HepG2 (cell line): ENCODE data around the gene CAPS. TPM values are rescaled to one million over a fixed set of nuclear protein-coding genes. Genes with fewer than 3 reads are reported as not detected.

Experiments
- GTF2F1 ChIP-seq: fragments of 150-350 bp; IDR thresholded peaks from 2 replicates; pipeline ENCODE4 v1.6.1; 2014; ENCODE audit warnings: low read length
- HNRNPK ChIP-seq: fragments of 200-400 bp; formaldehyde crosslinking; IDR thresholded peaks from 2 replicates; pipeline ENCODE4 v1.6.1; 2018; ENCODE audit warnings: low read length, low read depth, moderate library complexity, mild to moderate bottlenecking; ENCODE audit not compliant: poor library complexity, severe bottlenecking
- IKZF1 ChIP-seq: fragments of 450-650 bp; IDR thresholded peaks from 2 replicates; pipeline ENCODE4 v1.7.1; 2016
- IRF2 ChIP-seq: IDR thresholded peaks from 2 replicates; pipeline ENCODE4 v1.6.1; 2018; ENCODE audit warnings: missing genetic modification reagents, missing compliant biosample characterization
- NR2F2 ChIP-seq: IDR thresholded peaks from 2 replicates; pipeline ENCODE4 v1.6.1; 2012; ENCODE audit warnings: low read depth, inconsistent platforms, borderline replicate concordance
- SRSF4 ChIP-seq: fragments of 200-400 bp; formaldehyde crosslinking; IDR thresholded peaks from one replicate; pipeline ENCODE4 v1.6.1; 2018; ENCODE audit warnings: mild to moderate bottlenecking, low read depth, low read length, moderate library complexity; ENCODE audit not compliant: poor library complexity, severe bottlenecking
- ZNF24 ChIP-seq: fragments of 450-650 bp; IDR thresholded peaks from 2 replicates; pipeline ENCODE4 v1.6.1; 2017; ENCODE audit warnings: antibody characterized with exemption, mild to moderate bottlenecking
- ZNF572 ChIP-seq: sonication (generic); formaldehyde crosslinking; IDR thresholded peaks from 2 replicates; pipeline ENCODE4 v1.5.1; 2020; ENCODE audit warnings: mild to moderate bottlenecking, missing genetic modification reagents
- ZNF678 ChIP-seq: sonication (generic); formaldehyde crosslinking; IDR thresholded peaks from 2 replicates; pipeline ENCODE4 v1.4.0; 2020; ENCODE audit warnings: mild to moderate bottlenecking, missing genetic modification reagents
- polyA plus RNA-seq, 8 experiments: library from polyadenylated mRNA; depleted of rRNA in 3 of 8; stranded (reverse) in 7 of 8; unstranded in 1 of 8; fragments of >200 nt; fragmentation: Illumina TruSeq in 4 of 8; extraction: Trizol in 4 of 8; gene quantifications; 2 replicates each; pipeline versions ENCODE4 v1.2.1 to v1.2.3, GENCODE V29; 2011 to 2016; ENCODE audit warnings: low read depth in 4 of 8, missing spikeins in 1 of 8, mixed read lengths in 1 of 8; ENCODE audit not compliant: insufficient read depth in 1 of 8
- total RNA-seq, 5 experiments: library from RNA; depleted of rRNA; stranded (reverse); fragments of >200 nt; fragmentation: Illumina TruSeq; extraction: Trizol; gene quantifications; 2 replicates each; pipeline ENCODE4 v1.2.3, GENCODE V29; 2016; ENCODE audit warnings: low read depth in 1 of 5
- TF ChIP-seq, protein P1 (sequence below): sonication (generic); formaldehyde crosslinking; IDR thresholded peaks from 2 replicates; pipeline ENCODE4 v1.4.0; 2020; ENCODE audit warnings: missing genetic modification reagents
- TF ChIP-seq, protein P2 (sequence below): sonication (generic); formaldehyde crosslinking; IDR thresholded peaks from 2 replicates; pipeline ENCODE4 v1.4.0; 2020; ENCODE audit warnings: mild to moderate bottlenecking, missing genetic modification reagents
- TF ChIP-seq, protein P3 (sequence below): sonication (generic); formaldehyde crosslinking; IDR thresholded peaks from 2 replicates; pipeline ENCODE4 v1.9.0; 2021; ENCODE audit warnings: missing genetic modification reagents, mild to moderate bottlenecking, borderline replicate concordance
- TF ChIP-seq, protein P4 (sequence below): sonication (generic); formaldehyde crosslinking; IDR thresholded peaks from 2 replicates; pipeline ENCODE4 v1.4.0; 2020; ENCODE audit warnings: mild to moderate bottlenecking, missing genetic modification reagents

Gene CAPS
- total and polyA plus RNA-seq, 2 of the 13 experiments (the other 11 are each of a cell fraction or from before 2014, with no cell fraction given): 3.1 TPM

DNA sequence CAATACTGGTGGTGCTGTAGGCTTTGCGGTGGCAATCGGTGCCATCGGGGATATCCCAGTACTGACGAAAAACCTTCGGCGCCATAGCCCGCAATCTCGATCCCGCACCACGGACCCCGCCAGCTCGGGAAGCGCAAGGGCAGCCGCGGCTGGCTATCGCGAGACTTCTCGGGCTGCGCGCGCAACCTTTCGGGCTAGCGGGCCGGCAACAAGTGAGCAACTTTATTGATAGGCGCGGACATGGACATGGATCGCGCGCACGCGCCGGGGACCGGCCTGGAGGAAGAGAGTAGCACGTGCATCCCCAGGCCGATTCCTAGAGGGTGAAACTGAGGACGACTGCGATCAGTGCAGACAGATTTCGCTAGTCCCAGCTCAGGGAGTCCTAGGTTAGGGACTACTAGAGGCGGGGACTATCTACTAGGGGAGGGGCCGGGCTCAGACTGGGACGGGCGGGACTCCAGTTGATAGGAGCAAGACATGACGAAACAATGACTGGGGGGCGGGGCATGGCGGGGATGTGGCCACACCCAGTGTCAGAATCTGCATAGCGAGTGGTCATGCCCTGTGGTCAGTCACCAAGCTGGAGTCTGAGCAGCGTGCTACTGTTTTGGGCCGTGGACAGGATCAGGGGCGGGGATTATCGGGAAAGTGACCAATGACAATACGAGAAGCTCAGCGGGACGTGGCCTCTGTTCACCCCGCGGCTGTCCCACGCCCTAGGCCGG is 10.3 kb upstream of the CAPS start, which contains the start of gene NDUFA11 (continued):
- TF ChIP-seq, protein P1, sequence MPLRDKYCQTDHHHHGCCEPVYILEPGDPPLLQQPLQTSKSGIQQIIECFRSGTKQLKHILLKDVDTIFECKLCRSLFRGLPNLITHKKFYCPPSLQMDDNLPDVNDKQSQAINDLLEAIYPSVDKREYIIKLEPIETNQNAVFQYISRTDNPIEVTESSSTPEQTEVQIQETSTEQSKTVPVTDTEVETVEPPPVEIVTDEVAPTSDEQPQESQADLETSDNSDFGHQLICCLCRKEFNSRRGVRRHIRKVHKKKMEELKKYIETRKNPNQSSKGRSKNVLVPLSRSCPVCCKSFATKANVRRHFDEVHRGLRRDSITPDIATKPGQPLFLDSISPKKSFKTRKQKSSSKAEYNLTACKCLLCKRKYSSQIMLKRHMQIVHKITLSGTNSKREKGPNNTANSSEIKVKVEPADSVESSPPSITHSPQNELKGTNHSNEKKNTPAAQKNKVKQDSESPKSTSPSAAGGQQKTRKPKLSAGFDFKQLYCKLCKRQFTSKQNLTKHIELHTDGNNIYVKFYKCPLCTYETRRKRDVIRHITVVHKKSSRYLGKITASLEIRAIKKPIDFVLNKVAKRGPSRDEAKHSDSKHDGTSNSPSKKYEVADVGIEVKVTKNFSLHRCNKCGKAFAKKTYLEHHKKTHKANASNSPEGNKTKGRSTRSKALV: no peak
- TF ChIP-seq, protein P2, sequence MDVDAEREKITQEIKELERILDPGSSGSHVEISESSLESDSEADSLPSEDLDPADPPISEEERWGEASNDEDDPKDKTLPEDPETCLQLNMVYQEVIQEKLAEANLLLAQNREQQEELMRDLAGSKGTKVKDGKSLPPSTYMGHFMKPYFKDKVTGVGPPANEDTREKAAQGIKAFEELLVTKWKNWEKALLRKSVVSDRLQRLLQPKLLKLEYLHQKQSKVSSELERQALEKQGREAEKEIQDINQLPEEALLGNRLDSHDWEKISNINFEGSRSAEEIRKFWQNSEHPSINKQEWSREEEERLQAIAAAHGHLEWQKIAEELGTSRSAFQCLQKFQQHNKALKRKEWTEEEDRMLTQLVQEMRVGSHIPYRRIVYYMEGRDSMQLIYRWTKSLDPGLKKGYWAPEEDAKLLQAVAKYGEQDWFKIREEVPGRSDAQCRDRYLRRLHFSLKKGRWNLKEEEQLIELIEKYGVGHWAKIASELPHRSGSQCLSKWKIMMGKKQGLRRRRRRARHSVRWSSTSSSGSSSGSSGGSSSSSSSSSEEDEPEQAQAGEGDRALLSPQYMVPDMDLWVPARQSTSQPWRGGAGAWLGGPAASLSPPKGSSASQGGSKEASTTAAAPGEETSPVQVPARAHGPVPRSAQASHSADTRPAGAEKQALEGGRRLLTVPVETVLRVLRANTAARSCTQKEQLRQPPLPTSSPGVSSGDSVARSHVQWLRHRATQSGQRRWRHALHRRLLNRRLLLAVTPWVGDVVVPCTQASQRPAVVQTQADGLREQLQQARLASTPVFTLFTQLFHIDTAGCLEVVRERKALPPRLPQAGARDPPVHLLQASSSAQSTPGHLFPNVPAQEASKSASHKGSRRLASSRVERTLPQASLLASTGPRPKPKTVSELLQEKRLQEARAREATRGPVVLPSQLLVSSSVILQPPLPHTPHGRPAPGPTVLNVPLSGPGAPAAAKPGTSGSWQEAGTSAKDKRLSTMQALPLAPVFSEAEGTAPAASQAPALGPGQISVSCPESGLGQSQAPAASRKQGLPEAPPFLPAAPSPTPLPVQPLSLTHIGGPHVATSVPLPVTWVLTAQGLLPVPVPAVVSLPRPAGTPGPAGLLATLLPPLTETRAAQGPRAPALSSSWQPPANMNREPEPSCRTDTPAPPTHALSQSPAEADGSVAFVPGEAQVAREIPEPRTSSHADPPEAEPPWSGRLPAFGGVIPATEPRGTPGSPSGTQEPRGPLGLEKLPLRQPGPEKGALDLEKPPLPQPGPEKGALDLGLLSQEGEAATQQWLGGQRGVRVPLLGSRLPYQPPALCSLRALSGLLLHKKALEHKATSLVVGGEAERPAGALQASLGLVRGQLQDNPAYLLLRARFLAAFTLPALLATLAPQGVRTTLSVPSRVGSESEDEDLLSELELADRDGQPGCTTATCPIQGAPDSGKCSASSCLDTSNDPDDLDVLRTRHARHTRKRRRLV (CRISPR knock-in tag): peak; percentile 90
- TF ChIP-seq NR2F2 (peak; percentile 49; the same call in 1 of the 2 replicates), SRSF4 (no peak), ZNF678 (CRISPR knock-in tag) (no peak), GTF2F1 (no peak; the same call in 1 of the 2 replicates), IKZF1 (no peak), ZNF24 (no peak), IRF2 (peak; percentile 73), HNRNPK (no peak), ZNF572 (no peak)
- TF ChIP-seq, protein P3, sequence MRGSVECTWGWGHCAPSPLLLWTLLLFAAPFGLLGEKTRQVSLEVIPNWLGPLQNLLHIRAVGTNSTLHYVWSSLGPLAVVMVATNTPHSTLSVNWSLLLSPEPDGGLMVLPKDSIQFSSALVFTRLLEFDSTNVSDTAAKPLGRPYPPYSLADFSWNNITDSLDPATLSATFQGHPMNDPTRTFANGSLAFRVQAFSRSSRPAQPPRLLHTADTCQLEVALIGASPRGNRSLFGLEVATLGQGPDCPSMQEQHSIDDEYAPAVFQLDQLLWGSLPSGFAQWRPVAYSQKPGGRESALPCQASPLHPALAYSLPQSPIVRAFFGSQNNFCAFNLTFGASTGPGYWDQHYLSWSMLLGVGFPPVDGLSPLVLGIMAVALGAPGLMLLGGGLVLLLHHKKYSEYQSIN (CRISPR knock-in tag): no peak
- TF ChIP-seq, protein P4, sequence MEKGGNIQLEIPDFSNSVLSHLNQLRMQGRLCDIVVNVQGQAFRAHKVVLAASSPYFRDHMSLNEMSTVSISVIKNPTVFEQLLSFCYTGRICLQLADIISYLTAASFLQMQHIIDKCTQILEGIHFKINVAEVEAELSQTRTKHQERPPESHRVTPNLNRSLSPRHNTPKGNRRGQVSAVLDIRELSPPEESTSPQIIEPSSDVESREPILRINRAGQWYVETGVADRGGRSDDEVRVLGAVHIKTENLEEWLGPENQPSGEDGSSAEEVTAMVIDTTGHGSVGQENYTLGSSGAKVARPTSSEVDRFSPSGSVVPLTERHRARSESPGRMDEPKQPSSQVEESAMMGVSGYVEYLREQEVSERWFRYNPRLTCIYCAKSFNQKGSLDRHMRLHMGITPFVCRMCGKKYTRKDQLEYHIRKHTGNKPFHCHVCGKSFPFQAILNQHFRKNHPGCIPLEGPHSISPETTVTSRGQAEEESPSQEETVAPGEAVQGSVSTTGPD (CRISPR knock-in tag): peak; percentile 66; the same call in 1 of the 2 replicates
